ENCODE results near the gene MRPL22. TPM values are rescaled to one million over a fixed set of nuclear protein-coding genes. Genes with fewer than 3 reads are reported as not detected.

Gene MRPL22
- total and polyA plus RNA-seq, 3 donors from 2014 or later: 28.1 to 81.4 (median 42.6) TPM

- Histone ChIP-seq H3K4me3 (no peak overlapping the region), H3K36me3 (ENCODE audit: low read depth, missing control alignments) (no peaks in the 10 kb centered on the region), H3K27me3 (no peaks in the 10 kb centered on the region), H3K9me3 (no peaks in the 10 kb centered on the region), H3K4me1 (peaks cover 3% of the 10 kb centered on the region), H3K27ac (no peak overlapping the region)
- TF ChIP-seq CTCF (IDR thresholded peaks at IDR 0.05): no peak
- TF ChIP-seq POLR2A (IDR thresholded peaks at IDR 0.05): no peak
- intact Hi-C loops (cut with DNase I; ENCODE audit: low total_unique reads): no loop called here
- no peak for DNase-seq
Measured at GRCh38 chr5:154896562-154897165, 44.2 kb upstream of the MRPL22 start.

GRCh38 chr5:154898210-154898609, 42.7 kb upstream of the MRPL22 start:
- H3K27ac ChIP-seq: peak overlapping the region; percentile 48 to 83
- H3K4me3 ChIP-seq: no peak overlapping the region
- intact Hi-C loops (cut with DNase I; ENCODE audit: low total_unique reads): no loop called here
- H3K27me3 ChIP-seq: no peaks in the 10 kb centered on the region
- H3K9me3 ChIP-seq: no peaks in the 10 kb centered on the region
- TF ChIP-seq POLR2A (IDR thresholded peaks at IDR 0.05): no peak
- no peak for TF ChIP-seq CTCF (IDR thresholded peaks at IDR 0.05)
- no peaks in the 10 kb centered on the region for H3K36me3 ChIP-seq (ENCODE audit: low read depth, missing control alignments)
- peak; percentile 26 for DNase-seq
- 61 to 84% methylated on average over 4 of the region's 4 CpGs for WGBS, 2 donors
- H3K4me1 ChIP-seq: peaks cover 3% of the 10 kb centered on the region

GRCh38 chr5:154899151-154899816, 41.6 kb upstream of the MRPL22 start:
- WGBS, 2 donors: 63 to 68% methylated on average over 9 of the region's 9 CpGs
- H3K27ac ChIP-seq: peak overlapping the region; percentile 48 to 83
- intact Hi-C loops (cut with DNase I; ENCODE audit: low total_unique reads): no loop called here

GRCh38 chr5:154900066-154900465, 40.8 kb upstream of the MRPL22 start:
- Histone ChIP-seq H3K4me3 (no peak overlapping the region), H3K36me3 (ENCODE audit: low read depth, missing control alignments) (no peaks in the 10 kb centered on the region), H3K9me3 (no peaks in the 10 kb centered on the region), H3K27ac (peak overlapping the region; percentile 3 to 83), H3K4me1 (peaks cover 3% of the 10 kb centered on the region), H3K27me3 (no peaks in the 10 kb centered on the region)
- DNase-seq: no peak
- TF ChIP-seq CTCF (IDR thresholded peaks at IDR 0.05) (no peak), POLR2A (IDR thresholded peaks at IDR 0.05) (no peak)
- intact Hi-C loops (cut with DNase I; ENCODE audit: low total_unique reads): no loop called here
- 71 to 82% methylated on average over 1 of the region's 1 CpG for WGBS, 2 donors

More at GRCh38 chr5:154899151-154899816, 41.6 kb upstream of the MRPL22 start:
- Histone ChIP-seq H3K4me3 (no peak overlapping the region), H3K36me3 (ENCODE audit: low read depth, missing control alignments) (no peaks in the 10 kb centered on the region), H3K27me3 (no peaks in the 10 kb centered on the region), H3K9me3 (no peaks in the 10 kb centered on the region), H3K4me1 (peaks cover 3% of the 10 kb centered on the region)
- TF ChIP-seq POLR2A (IDR thresholded peaks at IDR 0.05) (no peak), CTCF (IDR thresholded peaks at IDR 0.05) (no peak)
- DNase-seq: peak; percentile 31

- DNase-seq: no peak
- TF ChIP-seq POLR2A (IDR thresholded peaks at IDR 0.05): no peak
- no peak for TF ChIP-seq CTCF (IDR thresholded peaks at IDR 0.05)
- H3K9me3 ChIP-seq: no peaks in the 10 kb centered on the region
- 59 to 75% methylated on average over 2 of the region's 2 CpGs for WGBS, 2 donors
- no peaks in the 10 kb centered on the region for H3K27me3 ChIP-seq
- no peak overlapping the region for H3K4me3 ChIP-seq
- no peaks in the 10 kb centered on the region for H3K36me3 ChIP-seq (ENCODE audit: low read depth, missing control alignments)
- H3K27ac ChIP-seq: peak overlapping the region; percentile 3 to 83
- intact Hi-C loops (cut with DNase I; ENCODE audit: low total_unique reads): no loop called here
- peaks cover 3% of the 10 kb centered on the region for H3K4me1 ChIP-seq
Measured at GRCh38 chr5:154901276-154901675, 39.6 kb upstream of the MRPL22 start.
